HEK293T (cell line): ENCODE data around the gene FAT2.

Experiments used
- BHLHE40 ChIP-seq: fragments of 450-650 bp; IDR thresholded peaks from 2 replicates; pipeline ENCODE4 v1.6.1; 2016; ENCODE audit warnings: mild to moderate bottlenecking, moderate library complexity, borderline replicate concordance
- ELF4 ChIP-seq: fragments of 450-650 bp; IDR thresholded peaks from 2 replicates; pipeline ENCODE4 v1.6.1; 2017; ENCODE audit warnings: antibody characterized with exemption
- FOXK2 ChIP-seq: fragments of 450-650 bp; IDR thresholded peaks from 2 replicates; pipeline ENCODE4 v1.6.1; 2016; ENCODE audit warnings: mild to moderate bottlenecking
- FOXM1 ChIP-seq: fragments of 450-650 bp; IDR thresholded peaks from 2 replicates; pipeline ENCODE4 v1.6.1; 2017; ENCODE audit warnings: mild to moderate bottlenecking, borderline replicate concordance
- HDGF ChIP-seq: fragments of 450-650 bp; IDR thresholded peaks from 2 replicates; pipeline ENCODE4 v1.6.1; 2017; ENCODE audit warnings: antibody characterized with exemption, borderline replicate concordance
- L3MBTL2 ChIP-seq: fragments of 450-650 bp; conservative IDR thresholded peaks from 2 replicates; pipeline ENCODE4 v1.6.1; 2016; ENCODE audit warnings: mild to moderate bottlenecking
- LEF1 ChIP-seq: fragments of 450-650 bp; IDR thresholded peaks from 2 replicates; pipeline ENCODE4 v1.6.1; 2017; ENCODE audit warnings: mild to moderate bottlenecking, borderline replicate concordance
- NFRKB ChIP-seq: fragments of 450-650 bp; IDR thresholded peaks from 2 replicates; pipeline ENCODE4 v1.6.1; 2016; ENCODE audit warnings: mild to moderate bottlenecking, moderate library complexity
- PKNOX1 ChIP-seq: fragments of 450-650 bp; IDR thresholded peaks from 2 replicates; pipeline ENCODE4 v1.6.1; 2016
- SP1 ChIP-seq: fragments of 450-650 bp; IDR thresholded peaks from 2 replicates; pipeline ENCODE4 v1.6.1; 2017
- SUZ12 ChIP-seq: fragments of 450-650 bp; IDR thresholded peaks from 2 replicates; pipeline ENCODE4 v1.6.1; 2016; ENCODE audit warnings: mild to moderate bottlenecking
- TARDBP ChIP-seq: fragments of 450-650 bp; IDR thresholded peaks from 2 replicates; pipeline ENCODE4 v1.6.1; 2016
- ZNF384 ChIP-seq: fragments of 450-650 bp; IDR thresholded peaks from 2 replicates; pipeline ENCODE4 v1.6.1; 2016

GRCh38 chr5:151591144-151591819, at the start of gene FAT2:
- TF ChIP-seq ZNF384 (no peak), L3MBTL2 (no peak), NFRKB (no peak), TARDBP (no peak), SP1 (no peak), ELF4 (no peak), FOXM1 (no peak), FOXK2 (no peak), LEF1 (no peak), HDGF (no peak), BHLHE40 (no peak), SUZ12 (no peak), PKNOX1 (no peak)
